Liver (tissue), 9 donors: ENCODE measurements around the gene BRF1. TPM values are rescaled to one million over a fixed set of nuclear protein-coding genes. Genes with fewer than 3 reads are reported as not detected.
A peak's percentile ranks its signal among the peaks of the same experiment; 100 is the strongest.

Source experiments
- DNase-seq: peaks from one replicate; pipeline ENCODE4 v3.0.0-alpha.2; 2017; ENCODE audit warnings: low spot score
- H3K27ac ChIP-seq, 2 donors: one replicate each; pipeline ENCODE4 v1.7.0; 2013; ENCODE audit warnings: inconsistent platforms in 2 of 2, low read length in 2 of 2, control low read depth in 1 of 2, low read depth in 1 of 2, mild to moderate bottlenecking in 1 of 2
- H3K27me3 ChIP-seq, 4 donors: one replicate each; pipeline versions ENCODE4 v1.6.1 to v1.7.0; 2013; ENCODE audit warnings: low read length in 3 of 4, inconsistent platforms in 1 of 4, mild to moderate bottlenecking in 1 of 4, moderate library complexity in 1 of 4; ENCODE audit not compliant: control insufficient read depth in 4 of 4, insufficient read depth in 4 of 4
- H3K36me3 ChIP-seq, 4 donors: one replicate each; pipeline versions ENCODE4 v1.6.1 to v1.7.0; 2013; ENCODE audit warnings: low read length in 3 of 4, mild to moderate bottlenecking in 3 of 4, low read depth in 1 of 4, moderate library complexity in 1 of 4; ENCODE audit not compliant: control insufficient read depth in 4 of 4, insufficient read depth in 3 of 4
- H3K4me1 ChIP-seq, 4 donors: one replicate each; pipeline versions ENCODE4 v1.6.1 to v1.7.0; 2013; ENCODE audit warnings: low read length in 3 of 4, mild to moderate bottlenecking in 3 of 4, moderate library complexity in 1 of 4; ENCODE audit not compliant: control insufficient read depth in 4 of 4, insufficient read depth in 4 of 4
- H3K4me3 ChIP-seq, 3 donors: one replicate each; pipeline versions ENCODE4 v1.6.1 to v1.7.0; 2013; ENCODE audit warnings: low read length in 3 of 3, control low read depth in 1 of 3, low read depth in 1 of 3, mild to moderate bottlenecking in 1 of 3
- H3K9ac ChIP-seq, 2 donors: one replicate each; pipeline ENCODE4 v1.7.0; 2013; ENCODE audit warnings: low read length in 2 of 2, mild to moderate bottlenecking in 2 of 2, moderate library complexity in 2 of 2, control low read depth in 1 of 2, low read depth in 1 of 2
- H3K9me3 ChIP-seq, 4 donors: one replicate each; pipeline versions ENCODE4 v1.6.1 to v1.7.0; 2013; ENCODE audit warnings: low read length in 3 of 4; ENCODE audit not compliant: control insufficient read depth in 4 of 4
- CTCF ChIP-seq: fragments of 150-350 bp; IDR thresholded peaks from 2 replicates; pipeline ENCODE4 v1.5.1; 2017; ENCODE audit warnings: improper control_type of control experiment, low read depth, low read length; ENCODE audit not compliant: missing input control
- EGR1 ChIP-seq, 2 donors: IDR thresholded peaks; 2 replicates each; pipeline ENCODE4 v1.6.1; 2016 to 2018; ENCODE audit warnings: antibody characterized with exemption in 2 of 2, low read depth in 2 of 2
- GABPA ChIP-seq, 2 donors: IDR thresholded peaks in 1 of 2; conservative IDR thresholded peaks in 1 of 2; 2 replicates each; pipeline ENCODE4 v1.6.1; 2016; ENCODE audit warnings: antibody characterized with exemption in 2 of 2, mild to moderate bottlenecking in 1 of 2, moderate library complexity in 1 of 2
- HNF4A ChIP-seq, 2 donors: conservative IDR thresholded peaks; 2 replicates each; pipeline ENCODE4 v1.6.1; 2016; ENCODE audit warnings: antibody characterized with exemption in 2 of 2, mild to moderate bottlenecking in 2 of 2
- NR2F2 ChIP-seq: IDR thresholded peaks from 2 replicates; pipeline ENCODE4 v1.6.1; 2016; ENCODE audit warnings: antibody characterized with exemption
- RXRA ChIP-seq, 2 donors: IDR thresholded peaks; 2 replicates each; pipeline ENCODE4 v1.6.1; 2017 to 2018; ENCODE audit warnings: antibody characterized with exemption in 2 of 2, mild to moderate bottlenecking in 1 of 2
- SP1 ChIP-seq: IDR thresholded peaks from 2 replicates; pipeline ENCODE4 v1.6.1; 2018; ENCODE audit warnings: antibody characterized with exemption, mild to moderate bottlenecking
- TAF1 ChIP-seq: conservative IDR thresholded peaks from 2 replicates; pipeline ENCODE4 v1.6.1; 2016; ENCODE audit warnings: antibody characterized with exemption, mild to moderate bottlenecking
- YY1 ChIP-seq: IDR thresholded peaks from 2 replicates; pipeline ENCODE4 v1.6.1; 2016; ENCODE audit warnings: antibody characterized with exemption, mild to moderate bottlenecking
- WGBS: extraction: QIAGEN DNeasy Blood & Tissue Kit; methylation state at CpG from one replicate; pipeline ENCODE4 v1.1.7; 2013; 5-methylcytosine and 5-hydroxymethylcytosine counted together
- polyA plus RNA-seq, 2 donors: library from polyadenylated mRNA; stranded (reverse) in 1 of 2; unstranded in 1 of 2; fragments of 200-250 nt in 1 of 2; fragments of >200 nt in 1 of 2; fragmentation: Nextera tagmentation in 1 of 2; extraction: Ambion mirVana in 1 of 2; gene quantifications; one replicate each; pipeline versions ENCODE4 v1.2.1 to v1.2.3, GENCODE V29; 2013 to 2015
- total RNA-seq, 2 donors: library from RNA; depleted of rRNA; stranded (reverse); fragments of >200 nt; gene quantifications; one replicate each; pipeline ENCODE4 v1.2.3, GENCODE V29; 2014
- TF ChIP-seq, protein P1 (sequence below): IDR thresholded peaks from 2 replicates; pipeline ENCODE4 v1.6.1; 2016; ENCODE audit warnings: antibody characterized with exemption
- donor health status: healthy.
- donor health status: healthy.
- donor health status: healthy.
- donor health status: healthy.
- donor health status: healthy.

BRF1 gene
- total and polyA plus RNA-seq, 4 donors = 4.6 to 24.1 (median 10.6) TPM

DNA sequence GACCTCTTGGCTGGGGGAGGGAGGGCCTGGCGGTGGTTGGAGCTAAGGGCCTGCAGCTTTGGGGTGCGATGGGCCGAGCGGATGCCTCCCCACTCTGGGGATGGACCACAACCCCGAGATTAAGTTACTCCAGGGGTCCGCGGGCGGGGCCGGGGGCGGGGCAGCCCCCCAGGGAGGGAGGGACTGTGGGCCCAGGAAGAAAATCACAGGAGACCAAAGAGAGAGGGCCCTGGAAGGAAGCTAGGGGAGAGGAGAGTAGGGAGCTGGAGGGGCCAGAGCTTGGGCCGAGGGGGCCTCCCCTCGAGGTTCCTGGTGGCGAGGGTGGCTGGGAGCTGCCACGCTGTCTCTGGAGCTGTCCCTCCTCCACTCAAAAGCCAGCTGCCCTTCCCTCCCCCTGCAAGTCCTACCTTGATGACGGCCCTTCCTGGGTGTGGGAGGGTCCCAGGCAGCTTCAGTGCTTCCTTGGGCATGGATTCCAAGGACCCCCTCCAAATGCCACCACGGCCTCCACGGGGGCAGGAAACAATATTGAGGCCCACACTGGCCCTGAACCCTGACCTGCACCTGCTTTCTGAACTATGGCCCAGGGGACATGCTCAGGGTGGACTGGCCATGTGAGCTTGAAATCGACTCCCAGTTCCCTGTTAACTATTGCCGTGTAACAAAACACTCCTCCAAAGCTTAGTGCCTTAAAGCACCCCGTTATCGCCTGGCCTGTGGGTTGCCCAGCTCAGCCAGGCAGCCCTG lies 119.1 kb downstream of the BRF1 start:
- H3K9ac ChIP-seq = no peak overlapping the region
- 50% methylated on average over 21 of the region's 21 CpGs for WGBS
- H3K9me3 ChIP-seq = no peaks in the 10 kb centered on the region
- H3K36me3 ChIP-seq = no peaks in the 10 kb centered on the region
- peaks cover 4 to 32% (median 14%) of the 10 kb centered on the region in 4 donors for H3K4me1 ChIP-seq
- H3K4me3 ChIP-seq = peak overlapping the region in 1 of 3 donors; percentile 73
- DNase-seq = no peak
- H3K27ac ChIP-seq = no peak overlapping the region
- TF ChIP-seq HNF4A (conservative IDR thresholded peaks at IDR 0.05) = peak; percentile 50 to 56
- no peak for TF ChIP-seq SP1
- no peaks in the 10 kb centered on the region for H3K27me3 ChIP-seq

DNA sequence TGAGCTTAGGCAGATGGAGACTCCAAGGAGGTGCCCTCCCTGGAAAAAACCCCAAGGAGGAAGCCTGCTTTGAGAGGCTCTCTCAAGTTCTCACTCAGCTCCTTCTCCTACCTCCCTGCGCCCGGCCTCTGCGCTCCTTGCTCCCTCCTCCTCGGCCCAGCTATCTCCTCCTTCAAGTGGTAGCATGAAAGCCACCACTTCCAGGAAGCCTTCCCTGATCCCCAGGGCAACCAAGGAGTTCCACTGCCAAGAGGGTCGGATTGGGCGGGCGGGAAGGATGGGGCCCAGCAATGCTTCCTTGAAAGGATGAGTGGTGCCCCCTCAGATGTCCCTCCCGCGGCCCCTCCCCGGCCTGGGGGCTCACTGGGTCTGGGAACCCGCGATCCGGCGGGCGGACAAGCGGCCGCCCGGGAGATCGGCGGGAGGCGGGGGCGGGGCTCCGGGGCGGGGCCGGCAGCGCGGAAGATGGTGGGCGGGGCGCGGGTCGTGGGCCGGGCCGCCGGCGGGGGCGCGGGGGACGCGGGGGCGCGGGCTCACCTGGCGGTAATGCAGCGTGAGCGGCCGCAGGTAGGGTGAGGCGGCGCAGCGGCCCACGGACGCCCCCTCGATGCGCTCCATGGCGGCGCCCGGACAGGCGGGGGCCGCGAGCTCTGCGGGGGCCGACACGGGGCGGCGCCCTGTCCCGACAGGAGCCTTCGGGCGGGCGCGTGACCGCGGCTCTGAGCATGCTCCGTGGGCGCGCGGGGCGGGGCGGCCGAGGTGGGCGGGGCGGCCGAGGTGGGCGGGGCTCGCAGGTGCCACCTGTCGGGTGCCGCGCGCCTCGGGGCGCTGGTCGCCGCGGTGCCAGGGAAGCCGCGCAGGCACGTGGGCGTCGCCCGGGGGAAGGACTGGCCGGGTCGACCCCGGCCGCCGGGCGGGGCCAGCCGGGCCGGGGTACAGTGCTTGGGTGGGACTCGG lies 119.9 kb downstream of the BRF1 start, which contains the start of gene NUDT14:
NUDT14 (minus strand) TSS at position 721 of the 957 bp plus-strand sequence; CDS start at position 618, 103 bp downstream.
- peaks cover 4 to 32% (median 14%) of the 10 kb centered on the region in 4 donors for H3K4me1 ChIP-seq
- H3K9me3 ChIP-seq = no peaks in the 10 kb centered on the region
- 3% methylated on average over 105 of the region's 106 CpGs for WGBS
- H3K36me3 ChIP-seq = no peaks in the 10 kb centered on the region
- H3K27me3 ChIP-seq = no peaks in the 10 kb centered on the region
- no peak within 1 kb of the TSS for H3K27ac ChIP-seq
- DNase-seq = peak; percentile 86
- H3K4me3 ChIP-seq = peak within 1 kb of the TSS in 2 of 3 donors; percentile 50 to 73
- TF ChIP-seq YY1 (no peak), CTCF (no peak), GABPA (IDR thresholded peaks at IDR 0.05 in 1 of 2, conservative IDR thresholded peaks at IDR 0.05 in 1 of 2) (no peak), TAF1 (no peak), HNF4A (conservative IDR thresholded peaks at IDR 0.05) (no peak)
- no peak within 1 kb of the TSS for H3K9ac ChIP-seq

- WGBS = 96% methylated on average over 13 of the region's 13 CpGs
- no peaks in the 10 kb centered on the region for H3K27me3 ChIP-seq
- no peak overlapping the region for H3K9ac ChIP-seq
- H3K36me3 ChIP-seq = no peaks in the 10 kb centered on the region
- DNase-seq = no peak
- H3K4me1 ChIP-seq = peaks cover 4 to 32% (median 14%) of the 10 kb centered on the region in 4 donors
- TF ChIP-seq YY1 = no peak
- TF ChIP-seq TAF1 = no peak
- no peak overlapping the region for H3K27ac ChIP-seq
- H3K9me3 ChIP-seq = no peaks in the 10 kb centered on the region
- H3K4me3 ChIP-seq = no peak overlapping the region
These were observed 121.6 kb downstream of the BRF1 start for GRCh38 chr14:105179191-105179590.

DNA sequence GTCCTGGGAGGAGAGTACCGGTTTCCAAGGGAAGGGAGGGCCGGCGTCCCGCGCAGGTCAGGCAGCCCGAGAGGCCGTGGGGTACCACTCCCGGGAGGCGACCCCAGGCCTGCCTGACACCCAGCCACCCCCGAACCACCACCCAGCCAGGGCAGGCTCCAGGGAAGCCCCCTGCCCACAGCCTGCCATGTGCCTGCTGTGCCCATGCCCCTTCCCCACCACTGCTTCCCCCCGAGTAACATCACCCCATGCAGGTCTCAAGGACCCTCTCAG lies 122.0 kb downstream of the BRF1 start:
- Histone ChIP-seq H3K4me3 (no peak overlapping the region), H3K4me1 (peaks cover 4 to 32% (median 14%) of the 10 kb centered on the region in 4 donors), H3K27me3 (no peaks in the 10 kb centered on the region), H3K9me3 (no peaks in the 10 kb centered on the region), H3K27ac (no peak overlapping the region), H3K9ac (no peak overlapping the region), H3K36me3 (no peaks in the 10 kb centered on the region)
- TF ChIP-seq RXRA (IDR thresholded peaks at IDR 0.05) (no peak), EGR1 (IDR thresholded peaks at IDR 0.05; ENCODE audit: low read depth in 2 of 2) (no peak), SP1 (no peak), GABPA (IDR thresholded peaks at IDR 0.05 in 1 of 2, conservative IDR thresholded peaks at IDR 0.05 in 1 of 2) (no peak), TAF1 (no peak), NR2F2 (no peak)
- TF ChIP-seq, protein P1, sequence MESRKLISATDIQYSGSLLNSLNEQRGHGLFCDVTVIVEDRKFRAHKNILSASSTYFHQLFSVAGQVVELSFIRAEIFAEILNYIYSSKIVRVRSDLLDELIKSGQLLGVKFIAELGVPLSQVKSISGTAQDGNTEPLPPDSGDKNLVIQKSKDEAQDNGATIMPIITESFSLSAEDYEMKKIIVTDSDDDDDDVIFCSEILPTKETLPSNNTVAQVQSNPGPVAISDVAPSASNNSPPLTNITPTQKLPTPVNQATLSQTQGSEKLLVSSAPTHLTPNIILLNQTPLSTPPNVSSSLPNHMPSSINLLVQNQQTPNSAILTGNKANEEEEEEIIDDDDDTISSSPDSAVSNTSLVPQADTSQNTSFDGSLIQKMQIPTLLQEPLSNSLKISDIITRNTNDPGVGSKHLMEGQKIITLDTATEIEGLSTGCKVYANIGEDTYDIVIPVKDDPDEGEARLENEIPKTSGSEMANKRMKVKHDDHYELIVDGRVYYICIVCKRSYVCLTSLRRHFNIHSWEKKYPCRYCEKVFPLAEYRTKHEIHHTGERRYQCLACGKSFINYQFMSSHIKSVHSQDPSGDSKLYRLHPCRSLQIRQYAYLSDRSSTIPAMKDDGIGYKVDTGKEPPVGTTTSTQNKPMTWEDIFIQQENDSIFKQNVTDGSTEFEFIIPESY = no peak
- 95% methylated on average over 11 of the region's 11 CpGs for WGBS
- DNase-seq = no peak
